Activated CD4-positive, alpha-beta T cell treated with anti-CD3 and anti-CD28 coated beads, Interleukin-10, Interleukin-2, amounts not matched to agents 100 ng/mL and 50 ng/mL, durations not matched to agents 16 hours and 8 hours (primary cell): Measurements from ENCODE around the gene TEX19.
"Not testable (repeated sequence)": the region's sequence is repeated elsewhere in the genome, so short reads cannot be mapped to it uniquely, and the experiment has no call there.

Experiments used
- DNase-seq: peaks from one replicate; pipeline ENCODE4 v3.0.0-alpha.2; 2020

The TEX19 gene

DNA sequence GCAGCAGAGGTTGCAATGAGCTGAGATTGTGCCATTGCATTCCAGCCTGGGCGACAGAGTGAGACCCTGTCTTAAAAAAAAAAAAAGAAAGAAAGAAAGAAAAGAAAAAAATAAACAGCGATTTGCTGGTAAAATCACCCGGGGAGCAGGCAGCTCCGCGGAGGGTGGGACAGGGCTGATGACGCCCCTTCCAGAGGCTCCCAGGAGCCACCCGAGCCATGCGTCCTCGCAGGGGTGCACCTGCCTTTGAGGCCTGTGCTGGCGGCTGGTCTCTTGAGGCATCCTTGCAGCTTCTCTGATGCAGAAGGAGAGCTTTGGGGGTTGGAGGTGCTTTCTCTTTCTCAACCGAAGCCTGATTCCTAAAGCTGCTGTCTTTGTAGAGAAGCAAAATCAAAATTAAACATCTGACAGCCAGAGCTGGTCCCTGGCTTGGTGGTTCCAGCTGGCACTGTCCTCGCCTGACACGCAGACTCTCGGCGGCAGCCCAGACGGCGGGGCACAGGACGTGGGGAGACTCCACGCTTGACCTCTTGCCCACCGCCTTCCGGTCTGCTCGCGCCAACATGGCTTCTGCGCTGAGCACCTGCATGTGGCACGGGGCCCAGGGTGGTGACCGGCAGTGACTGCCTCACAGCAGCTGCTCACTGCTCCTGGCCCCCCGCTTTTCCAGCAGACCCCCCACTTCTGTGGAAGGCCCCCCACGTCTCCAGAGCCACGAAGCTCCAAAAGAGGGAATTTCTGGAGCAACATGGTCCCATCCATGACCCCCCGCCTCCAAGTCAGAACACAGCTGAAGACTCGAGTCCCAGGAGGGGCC lies 19.1 kb downstream of the TEX19 start:
- no peak for DNase-seq

DNA sequence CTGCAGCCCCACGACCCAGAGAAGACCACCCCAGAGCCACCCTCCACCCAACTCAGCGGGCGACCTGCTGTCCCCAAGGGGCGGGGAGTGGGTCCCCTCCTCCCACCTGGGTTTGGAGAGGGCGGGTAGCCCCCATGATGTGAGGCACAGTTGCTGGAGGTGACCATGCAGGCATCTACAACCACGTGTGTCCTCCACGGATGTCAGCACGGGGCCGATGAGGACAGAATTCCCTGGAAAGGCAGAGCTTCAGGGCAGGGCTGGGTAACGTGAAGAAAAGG lies 19.6 kb downstream of the TEX19 start:
- DNase-seq = no peak

DNA sequence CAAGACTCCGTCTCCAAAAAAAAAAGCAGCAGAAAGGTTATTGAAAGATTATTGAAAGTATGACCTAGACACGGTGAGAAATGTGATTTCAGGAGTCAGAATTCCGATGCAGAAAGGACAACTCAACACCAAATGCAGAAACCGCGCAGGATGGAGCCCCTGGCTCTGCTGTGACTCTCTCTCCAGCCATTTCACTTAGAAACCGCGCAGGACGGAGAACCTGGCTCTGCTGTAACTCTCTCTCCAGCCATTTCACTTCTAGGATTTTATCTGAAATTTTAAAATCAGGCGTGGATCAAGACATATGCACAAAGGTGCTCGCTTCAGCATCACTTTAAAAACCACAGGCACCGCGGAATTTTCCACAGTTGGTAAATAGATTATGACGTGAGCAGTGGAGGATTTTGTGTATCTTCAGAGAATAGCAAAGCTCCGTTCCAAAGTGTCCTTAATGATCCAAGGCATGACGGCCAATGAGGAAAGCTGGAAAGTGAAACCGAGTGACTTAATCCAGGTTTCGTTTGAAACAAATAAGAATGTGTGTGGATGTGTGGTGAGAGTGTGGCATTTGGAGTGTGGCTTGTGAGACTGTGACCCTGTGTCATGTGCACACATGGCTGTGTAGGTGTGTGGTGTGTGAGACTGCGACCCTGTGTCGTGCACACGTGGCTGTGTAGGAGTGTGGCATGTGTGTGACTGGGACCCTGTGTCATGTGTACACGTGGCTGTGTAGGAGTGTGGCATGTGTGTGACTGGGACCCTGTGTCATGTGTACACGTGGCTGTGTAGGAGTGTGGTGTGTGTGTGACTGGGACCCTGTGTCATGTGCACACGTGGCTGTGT lies 22.0 kb downstream of the TEX19 start:
- no peak for DNase-seq

DNA sequence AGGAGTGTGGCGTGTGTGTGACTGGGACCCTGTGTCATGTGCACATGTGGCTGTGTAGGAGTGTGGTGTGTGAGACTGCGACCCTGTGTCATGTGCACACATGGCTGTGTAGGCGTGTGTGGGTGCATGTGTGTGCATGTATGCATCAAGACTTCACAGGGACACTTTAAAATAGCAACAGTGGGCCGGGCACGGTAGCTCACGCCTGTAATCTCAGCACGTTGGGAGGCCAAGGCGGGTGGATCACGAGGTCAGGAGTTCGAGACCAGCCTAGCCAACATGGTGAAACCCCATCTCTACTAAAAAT lies 22.6 kb downstream of the TEX19 start:
- DNase-seq = not testable (repeated sequence)

DNA sequence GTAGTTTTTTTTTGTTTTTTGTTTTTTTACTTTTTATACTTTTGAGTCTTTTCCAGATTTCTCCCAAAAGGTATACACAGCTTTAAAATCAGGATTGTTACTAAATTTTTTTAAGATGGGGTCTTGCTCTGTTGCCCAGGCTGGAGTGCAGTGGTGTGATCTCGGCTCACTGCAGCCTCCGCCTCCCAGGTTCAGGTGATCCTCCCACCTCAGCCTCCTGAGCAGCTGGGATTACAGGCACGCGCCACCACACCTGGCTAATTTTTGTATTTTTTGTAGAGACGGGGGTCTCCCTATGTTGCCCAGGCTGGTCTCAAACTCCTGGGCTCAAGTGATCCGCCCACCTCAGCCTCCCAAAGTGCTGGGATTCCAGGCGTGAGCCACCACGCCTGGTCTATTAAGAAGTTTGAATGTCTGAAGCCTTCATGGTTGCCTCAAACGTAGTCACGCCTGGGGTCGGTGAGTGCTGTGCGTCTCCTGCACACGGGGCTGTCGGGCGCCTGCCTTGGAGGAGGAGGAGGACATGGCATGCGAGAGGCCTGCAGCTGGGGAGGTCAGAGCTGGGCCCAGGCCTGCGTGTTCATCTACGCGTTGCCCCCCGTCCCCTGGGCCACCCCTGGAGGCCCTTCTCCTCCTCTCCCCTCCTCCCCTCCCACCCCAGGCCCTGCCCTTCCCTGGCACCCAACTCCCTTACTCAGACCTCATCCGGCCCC lies 23.3 kb downstream of the TEX19 start:
- not testable (repeated sequence) for DNase-seq

DNA sequence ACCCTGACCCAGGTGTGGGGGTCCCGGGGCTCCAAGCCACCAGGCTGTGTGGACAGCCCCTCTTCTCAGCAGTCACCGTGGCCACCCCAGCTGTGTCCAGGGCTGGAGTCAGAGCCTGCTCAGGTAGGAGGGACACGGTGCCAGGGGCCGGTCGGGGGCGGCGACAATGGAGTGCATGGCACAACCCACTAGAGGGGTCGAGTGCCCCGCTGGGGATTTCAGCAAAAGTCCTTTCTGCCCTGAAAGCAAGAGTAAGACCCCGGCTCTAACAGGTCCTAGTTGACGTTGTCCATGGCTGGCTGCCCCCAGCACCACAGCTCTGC lies 23.8 kb downstream of the TEX19 start:
- DNase-seq = no peak

DNA sequence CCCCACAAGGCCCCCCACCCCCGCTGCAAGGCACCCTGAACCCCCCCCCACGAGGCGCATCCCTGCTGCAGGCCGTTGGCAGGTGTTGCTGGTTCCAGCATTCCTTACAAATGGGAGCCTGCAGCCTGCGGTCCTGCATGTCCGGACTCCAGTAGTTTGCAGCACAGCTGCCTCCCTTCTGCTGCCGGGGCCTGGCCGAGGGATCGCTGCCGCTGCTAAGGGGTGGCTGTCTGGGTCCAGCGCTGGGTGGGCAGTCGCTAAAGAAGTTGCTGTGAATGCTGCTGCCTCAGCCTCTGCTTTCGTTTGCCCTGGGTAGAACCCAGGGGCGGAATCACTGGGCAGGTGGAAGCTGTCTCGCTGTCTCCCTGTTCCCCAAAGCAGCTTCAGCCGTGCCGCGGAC lies 24.4 kb downstream of the TEX19 start:
- no peak for DNase-seq

DNA sequence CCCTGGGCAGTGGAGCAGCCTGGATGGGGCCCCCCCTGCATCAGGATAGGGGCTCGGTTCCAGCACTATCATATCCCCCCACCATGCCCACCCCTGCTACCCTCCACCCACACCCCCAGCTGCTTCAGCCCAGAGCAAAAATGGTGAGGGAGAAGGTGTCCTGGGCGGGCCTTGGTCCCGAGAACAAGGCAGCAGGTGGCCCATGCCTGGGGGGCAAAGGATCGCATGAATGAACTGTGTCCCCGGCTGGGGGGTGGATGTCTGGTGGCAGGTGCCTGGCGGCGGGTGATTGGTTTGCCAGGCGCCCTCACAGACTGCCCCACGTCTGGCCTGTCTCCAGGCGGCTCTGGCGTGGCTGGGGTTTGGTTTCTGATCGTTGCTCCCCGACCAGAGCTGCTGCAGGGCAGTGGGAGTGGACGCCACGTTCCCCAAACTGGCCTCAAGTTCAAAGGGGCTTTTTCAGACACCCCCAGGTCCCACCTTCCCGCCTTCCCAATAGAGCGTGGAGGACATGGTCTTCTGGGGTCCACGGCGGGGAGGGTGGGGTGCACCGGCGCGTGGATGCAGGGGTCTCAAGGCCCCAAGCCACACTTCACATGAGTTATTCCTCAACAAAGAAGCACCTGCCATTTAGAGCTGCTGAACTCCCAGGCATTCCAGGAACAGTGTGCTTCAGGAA lies 25.1 kb downstream of the TEX19 start:
- no peak for DNase-seq

DNA sequence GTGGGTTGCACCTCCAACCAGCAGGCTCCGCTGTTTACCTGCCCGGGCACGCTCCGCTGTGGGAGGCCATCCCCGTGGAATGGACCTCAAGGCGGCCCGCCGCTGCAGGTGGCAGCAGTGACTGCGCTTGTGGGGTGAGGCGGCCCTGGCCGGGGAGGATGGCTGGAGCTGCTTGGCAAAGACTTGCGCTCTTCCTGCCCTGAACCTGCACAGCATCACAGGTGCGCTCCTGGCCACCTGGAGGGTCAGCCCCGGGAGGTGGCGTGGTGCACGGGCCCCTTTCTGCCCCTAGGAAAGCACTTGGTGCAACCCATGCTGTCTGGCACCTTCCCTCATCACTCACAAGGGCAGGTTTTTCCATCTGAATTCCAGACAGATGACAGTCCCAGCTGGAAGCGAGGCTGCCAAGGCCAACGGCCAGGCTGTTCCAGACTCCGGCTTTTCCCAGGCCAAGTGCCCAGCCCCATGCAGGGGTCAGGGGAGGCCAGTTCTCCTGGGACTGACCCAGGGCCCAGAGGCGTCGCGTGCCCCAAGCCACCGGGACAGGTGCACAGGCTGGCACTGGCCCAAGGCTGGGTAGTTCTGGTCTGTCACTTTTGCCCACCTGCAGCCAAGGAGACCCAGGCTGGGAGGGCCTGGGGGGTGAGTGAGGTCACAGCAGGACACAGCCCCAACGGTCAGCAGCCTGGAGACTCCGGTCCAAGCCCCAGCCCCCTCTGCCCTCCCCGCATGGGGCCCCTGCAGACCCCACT lies 25.9 kb downstream of the TEX19 start:
- DNase-seq = no peak

DNA sequence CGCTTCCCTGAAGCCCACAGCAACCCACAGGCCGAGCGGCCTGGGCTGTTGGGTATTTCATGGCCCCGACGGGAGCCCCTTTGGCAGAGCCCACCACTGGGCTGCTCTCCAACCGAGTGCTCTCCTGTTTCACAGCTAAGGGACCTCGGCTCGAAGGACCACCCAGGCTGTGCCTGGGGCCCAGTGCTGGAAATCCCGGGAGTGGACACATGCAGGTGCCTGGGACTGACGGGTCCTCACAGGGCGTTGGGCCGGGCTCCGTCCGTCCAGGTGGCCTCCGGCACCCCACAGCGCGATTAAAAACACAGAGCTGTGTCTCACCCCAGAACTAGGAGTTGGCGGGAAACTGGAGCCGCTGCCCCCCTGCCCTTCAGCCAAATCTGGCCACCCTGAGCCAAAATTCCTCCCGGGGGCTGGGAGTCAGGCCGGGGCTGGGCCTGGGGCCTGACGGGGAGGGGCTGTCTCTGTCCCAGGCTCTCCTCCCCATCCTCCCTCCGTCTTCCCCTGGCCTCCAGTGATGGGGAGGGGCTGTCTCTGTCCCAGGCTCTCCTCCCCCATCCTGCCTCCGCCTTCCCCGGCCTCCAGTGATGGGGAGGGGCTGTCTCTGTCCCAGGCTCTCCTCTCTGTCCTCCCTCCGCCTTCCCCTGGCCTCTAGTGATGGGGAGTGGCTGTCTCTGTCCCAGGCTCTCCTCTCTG lies 26.7 kb downstream of the TEX19 start:
- no peak for DNase-seq

DNA sequence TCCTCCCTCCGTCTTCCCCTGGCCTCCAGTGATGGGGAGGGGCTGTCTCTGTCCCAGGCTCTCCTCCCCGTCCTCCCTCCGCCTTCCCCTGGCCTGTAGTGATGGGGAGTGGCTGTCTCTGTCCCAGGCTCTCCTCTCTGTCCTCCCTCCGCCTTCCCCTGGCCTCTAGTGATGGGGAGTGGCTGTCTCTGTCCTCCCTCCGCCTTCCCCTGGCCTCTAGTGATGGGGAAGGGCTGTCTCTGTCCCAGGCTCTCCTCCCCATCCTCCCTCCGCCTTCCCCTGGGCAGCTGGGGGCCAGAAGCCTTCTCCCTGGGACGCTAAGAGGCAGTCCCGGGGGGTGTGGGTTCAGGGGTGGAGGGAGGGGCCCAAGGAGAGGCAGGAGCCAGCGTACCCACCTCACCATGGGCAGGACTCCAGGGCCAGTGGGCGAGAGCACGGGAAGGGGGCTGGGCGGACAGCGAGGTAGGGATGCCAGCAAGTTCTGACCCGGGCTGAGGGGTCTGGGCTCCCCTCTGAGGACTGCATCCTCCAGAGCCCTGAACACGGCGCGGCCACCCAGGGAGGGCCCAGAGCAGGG lies 27.3 kb downstream of the TEX19 start:
- no peak for DNase-seq

DNA sequence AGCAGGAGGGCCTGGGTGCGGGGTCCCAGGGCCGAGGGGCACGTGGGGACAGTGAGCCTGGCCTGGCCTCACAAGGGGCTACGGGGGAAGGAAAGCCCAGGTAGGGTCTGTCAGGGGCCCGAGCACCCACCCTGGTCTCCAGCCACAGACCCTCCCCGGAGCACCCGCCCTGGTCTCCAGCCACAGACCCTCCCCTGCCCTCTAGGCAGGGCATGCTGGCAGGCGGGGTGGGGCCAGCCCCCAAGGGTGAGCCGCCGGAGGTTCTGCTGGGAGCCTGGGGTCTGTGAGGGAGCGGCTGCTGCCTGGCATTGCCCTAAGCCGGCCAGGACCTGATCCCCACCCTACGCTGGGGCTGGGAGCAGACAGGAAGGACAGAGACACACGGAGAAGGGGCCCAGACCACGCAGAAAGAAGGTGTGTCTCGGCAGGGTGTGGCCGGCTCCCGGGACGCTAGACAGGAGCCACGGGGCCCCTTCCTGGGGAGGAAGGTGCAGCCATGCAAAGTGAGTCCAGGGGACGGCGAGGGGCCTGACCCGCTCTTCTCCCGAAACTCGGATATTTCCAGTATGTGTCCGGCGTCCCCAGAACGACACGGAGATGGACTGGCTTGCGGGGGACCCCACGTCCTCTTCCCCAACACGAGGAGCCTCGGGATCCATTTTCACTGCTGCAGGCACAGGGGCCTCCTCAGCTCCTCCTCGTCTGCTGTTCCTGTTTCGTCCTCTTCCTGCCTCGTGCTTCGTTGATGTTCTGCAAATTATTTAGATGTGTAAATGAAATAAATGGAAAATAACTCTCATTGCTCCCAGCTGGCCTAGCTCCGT lies 28.0 kb downstream of the TEX19 start:
- no peak for DNase-seq

DNA sequence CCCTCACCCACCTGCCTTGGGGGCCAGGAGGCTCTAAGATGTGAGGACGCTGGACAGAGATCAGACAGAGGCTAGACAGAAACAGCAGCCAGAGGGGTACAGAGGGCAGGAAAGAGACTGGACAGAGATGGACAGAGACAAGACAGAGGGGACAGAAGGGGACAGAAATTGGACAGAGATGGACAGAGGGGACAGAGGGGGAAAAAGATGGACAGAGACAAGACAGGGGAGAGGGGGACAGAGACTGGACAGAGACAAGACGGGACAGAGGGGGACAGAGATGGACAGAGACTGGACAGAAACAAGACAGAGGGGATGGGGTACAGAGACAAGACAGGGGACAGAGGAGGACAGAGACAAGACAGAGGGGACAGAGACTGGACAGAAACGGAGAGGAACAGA lies 28.7 kb downstream of the TEX19 start:
- DNase-seq = no peak

DNA sequence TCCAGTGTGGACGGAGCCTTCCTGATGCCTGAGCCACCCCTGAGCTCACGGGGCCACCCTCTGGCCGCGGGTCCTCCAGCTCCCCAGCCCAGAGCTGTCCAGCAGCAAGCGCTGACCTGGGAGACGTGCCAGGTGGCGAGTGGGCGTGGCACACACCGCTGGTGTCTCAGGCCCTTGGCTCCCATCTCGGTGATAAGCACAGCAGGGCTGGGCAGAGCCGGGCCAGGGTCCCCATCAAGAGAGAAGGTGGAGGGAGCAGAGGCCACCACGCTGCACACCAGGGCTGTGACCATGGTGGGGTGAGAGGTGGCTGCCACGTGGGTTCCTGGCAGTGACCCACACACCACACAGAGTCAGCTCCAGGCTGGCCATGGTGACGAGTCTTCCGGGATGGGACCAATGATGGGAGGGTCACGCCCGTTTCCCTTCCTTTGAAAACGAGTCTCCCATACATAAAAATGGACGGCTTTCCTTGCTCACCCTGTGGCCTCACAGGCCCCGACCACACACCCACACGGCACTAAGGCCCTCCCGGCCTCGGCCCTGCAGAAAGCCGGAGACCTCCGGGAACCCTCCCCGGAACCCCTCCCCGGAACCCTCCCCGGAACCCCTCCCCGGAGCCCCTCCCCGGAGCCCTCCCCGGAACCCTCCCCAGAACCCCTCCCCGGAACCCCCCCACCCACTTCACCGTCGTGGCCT lies 29.3 kb downstream of the TEX19 start:
- DNase-seq = no peak

DNA sequence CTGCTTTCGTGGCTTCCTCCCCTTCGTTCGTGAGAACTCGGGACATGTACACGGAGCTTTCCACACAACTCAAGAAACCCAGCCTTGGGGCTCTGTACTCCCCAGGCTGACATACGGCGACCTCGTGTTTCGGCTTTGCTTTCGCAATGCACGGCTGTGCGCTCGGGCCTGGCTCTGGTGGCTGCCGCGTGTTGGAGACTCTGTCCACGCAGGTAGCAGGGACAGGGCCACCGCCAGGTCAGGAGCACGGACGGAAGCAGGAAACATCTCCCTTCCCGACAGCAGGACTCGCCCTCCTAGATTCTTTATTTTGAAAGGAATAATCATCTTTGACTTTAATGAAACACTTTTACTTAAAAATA lies 29.9 kb downstream of the TEX19 start:
- DNase-seq = no peak

DNA sequence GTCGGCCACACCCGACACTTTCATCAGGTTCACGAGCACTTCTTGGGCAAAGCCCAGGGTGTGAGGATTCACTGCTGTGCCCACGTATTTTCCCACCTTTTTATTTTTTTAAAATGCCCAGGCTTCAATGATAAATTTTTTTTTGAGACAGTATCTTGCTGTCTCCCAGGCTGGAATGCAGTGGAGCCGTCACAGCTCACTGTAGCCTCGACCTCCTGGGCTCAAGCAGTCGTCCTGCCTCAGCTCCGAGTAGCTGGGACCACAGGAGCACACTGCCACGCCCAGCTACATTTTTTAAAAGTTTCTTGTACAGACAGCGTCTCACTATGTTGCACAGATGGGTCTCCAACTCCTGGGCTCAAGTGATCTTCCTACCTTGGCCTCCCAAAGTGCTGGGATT lies 30.3 kb downstream of the TEX19 start:
- no peak for DNase-seq

DNA sequence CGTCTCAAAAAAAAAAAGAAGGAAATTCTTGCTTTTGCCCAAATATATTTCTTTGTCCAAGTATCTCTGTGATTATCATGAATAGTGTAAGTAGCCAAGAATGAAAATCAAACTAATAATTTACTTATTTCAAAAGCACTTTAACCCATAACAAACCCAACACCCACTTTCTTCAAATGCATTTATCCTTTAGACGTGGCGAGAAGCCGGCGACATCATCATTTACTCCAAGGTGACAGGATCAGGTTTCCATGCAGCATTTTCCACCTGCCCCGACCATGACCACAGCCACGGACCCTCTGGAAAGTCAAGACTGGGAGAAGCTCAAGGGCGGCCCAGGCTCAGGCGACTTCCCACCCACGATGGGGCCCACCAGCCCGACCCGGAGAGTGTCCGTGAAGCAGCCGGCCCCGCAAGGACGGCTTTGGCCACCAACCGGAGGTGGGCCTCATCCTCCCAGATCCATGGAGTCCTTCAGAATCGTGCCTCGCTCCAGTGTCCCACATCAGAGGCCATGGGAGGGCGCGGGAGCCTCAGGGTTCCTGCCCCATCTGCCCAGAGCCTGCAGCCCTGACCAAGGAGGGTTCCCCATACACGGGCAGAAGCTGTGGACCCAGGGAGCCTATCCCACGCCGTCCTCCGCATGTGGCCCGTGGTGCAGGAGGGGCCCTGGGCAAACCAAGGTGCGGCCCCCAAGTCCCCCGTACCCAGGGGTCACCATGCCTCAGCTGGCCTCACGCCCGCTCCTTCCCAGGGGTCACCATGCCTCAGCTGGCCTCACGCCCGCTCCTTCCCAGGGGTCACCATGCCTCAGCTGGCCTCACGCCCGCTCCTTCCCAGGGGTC lies 31.2 kb downstream of the TEX19 start:
- no peak for DNase-seq

DNA sequence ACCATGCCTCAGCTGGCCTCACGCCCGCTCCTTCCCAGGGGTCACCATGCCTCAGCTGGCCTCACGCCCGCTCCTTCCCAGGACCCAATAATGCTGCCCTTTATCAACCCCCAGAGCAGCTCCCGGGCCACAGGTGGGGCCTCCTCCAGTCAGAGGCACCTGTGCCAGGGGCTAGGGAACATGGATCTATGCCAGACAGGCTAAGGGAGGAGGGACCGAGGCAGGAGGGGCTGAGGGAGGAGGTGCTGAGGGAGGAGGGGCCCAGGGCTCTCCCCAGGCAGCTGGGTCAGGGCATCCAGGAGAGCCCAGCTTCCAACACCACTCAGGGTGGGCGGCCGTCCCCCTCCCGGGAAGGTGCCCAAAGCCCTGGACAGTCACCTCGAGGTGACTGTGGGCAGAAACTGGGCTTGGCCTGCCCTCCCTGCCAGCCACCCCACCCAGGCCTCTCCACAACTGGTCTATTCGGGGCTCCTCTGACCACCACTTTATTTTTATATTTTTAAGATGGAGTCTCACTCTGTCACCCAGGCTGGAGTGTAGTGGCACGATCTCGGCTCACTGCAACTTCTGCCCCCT lies 31.9 kb downstream of the TEX19 start:
- no peak for DNase-seq

DNA sequence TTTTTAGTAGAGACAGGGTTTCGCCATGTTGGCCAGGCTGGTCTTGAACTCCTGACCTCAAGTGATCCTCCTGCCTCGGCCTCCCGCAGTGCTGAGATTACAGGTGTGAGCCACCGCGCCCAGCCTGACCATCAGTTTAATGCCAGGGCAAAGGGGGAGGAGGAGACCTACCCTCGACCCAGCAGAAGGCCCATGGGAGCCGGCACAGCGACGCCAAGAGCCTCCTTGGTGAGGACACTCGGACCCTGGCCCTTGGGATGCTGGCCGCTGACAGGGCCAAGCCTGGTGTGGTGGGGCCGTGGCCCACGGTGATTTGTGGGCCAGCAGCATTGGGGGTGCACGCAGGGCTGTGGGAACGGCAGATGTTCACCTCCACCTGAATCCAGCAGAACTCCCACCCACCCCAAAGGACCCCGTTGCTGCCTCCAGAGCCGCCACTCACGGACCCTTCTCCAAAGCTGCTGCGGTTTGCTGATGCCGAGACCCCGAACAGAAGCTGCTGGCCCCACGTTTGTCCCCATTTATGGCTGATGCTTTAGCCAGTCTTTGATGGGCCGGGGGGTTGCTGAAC lies 32.5 kb downstream of the TEX19 start:
- DNase-seq = no peak
